ENCODE results near the gene ESYT1.

DNA sequence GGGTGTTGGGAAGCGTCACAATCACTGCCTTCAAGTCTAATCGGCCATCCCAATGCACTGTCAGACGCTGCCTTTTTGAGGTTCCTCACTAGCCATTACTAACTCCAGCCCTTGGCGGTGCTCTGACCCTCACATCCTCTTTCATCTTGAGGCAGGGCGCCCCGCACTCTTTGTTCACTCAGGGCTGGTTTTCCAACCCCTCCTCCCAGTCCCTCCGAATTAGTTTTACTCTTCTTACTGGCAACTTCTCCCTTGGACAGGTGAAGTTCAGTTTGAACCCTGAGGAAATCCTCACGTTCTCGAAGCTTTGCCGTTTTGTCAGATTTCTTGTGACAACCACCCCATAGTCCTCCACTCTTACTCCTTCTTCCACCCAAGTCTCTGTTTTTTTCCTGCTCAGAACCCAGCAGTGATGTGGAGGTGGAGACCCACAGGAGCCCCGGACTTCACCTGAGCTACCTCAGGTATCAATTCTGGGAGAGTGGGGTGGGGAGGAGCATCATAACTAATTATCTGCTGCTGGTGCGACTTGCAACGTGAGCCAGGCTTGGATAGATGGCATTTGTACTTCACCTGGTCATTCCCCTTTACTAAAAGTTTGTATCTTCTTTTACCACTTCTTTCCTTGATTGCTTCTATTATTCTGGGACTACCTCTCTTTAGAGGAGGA, 9.2 kb upstream of the ESYT1 start:
- no peak for TF ChIP-seq POLR2AphosphoS5 (IDR thresholded peaks at IDR 0.05; ENCODE audit: insufficient read depth, low read depth, low read length)
- TF ChIP-seq, protein P1, sequence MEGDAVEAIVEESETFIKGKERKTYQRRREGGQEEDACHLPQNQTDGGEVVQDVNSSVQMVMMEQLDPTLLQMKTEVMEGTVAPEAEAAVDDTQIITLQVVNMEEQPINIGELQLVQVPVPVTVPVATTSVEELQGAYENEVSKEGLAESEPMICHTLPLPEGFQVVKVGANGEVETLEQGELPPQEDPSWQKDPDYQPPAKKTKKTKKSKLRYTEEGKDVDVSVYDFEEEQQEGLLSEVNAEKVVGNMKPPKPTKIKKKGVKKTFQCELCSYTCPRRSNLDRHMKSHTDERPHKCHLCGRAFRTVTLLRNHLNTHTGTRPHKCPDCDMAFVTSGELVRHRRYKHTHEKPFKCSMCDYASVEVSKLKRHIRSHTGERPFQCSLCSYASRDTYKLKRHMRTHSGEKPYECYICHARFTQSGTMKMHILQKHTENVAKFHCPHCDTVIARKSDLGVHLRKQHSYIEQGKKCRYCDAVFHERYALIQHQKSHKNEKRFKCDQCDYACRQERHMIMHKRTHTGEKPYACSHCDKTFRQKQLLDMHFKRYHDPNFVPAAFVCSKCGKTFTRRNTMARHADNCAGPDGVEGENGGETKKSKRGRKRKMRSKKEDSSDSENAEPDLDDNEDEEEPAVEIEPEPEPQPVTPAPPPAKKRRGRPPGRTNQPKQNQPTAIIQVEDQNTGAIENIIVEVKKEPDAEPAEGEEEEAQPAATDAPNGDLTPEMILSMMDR (IDR thresholded peaks at IDR 0.05; ENCODE audit: extremely low read depth in 1 of 2, insufficient read depth in 1 of 2, low read depth in 1 of 2, low read length in 2 of 2) = no peak
- no peak for TF ChIP-seq EZH2 (IDR thresholded peaks at IDR 0.05; ENCODE audit: borderline replicate concordance, low read depth, low read length, severe bottlenecking)
- no peak for TF ChIP-seq POLR2A (IDR thresholded peaks at IDR 0.05; ENCODE audit: low read depth, low read length)
- TF ChIP-seq, protein P2, sequence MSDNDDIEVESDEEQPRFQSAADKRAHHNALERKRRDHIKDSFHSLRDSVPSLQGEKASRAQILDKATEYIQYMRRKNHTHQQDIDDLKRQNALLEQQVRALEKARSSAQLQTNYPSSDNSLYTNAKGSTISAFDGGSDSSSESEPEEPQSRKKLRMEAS (IDR thresholded peaks at IDR 0.05; ENCODE audit: insufficient read depth, insufficient read length) = no peak
